ENCODE results near the gene CEMIP2.

Gene CEMIP2

GRCh38 chr9:71637375-71637774 is 130.9 kb downstream of the CEMIP2 start:
- no peak for TF ChIP-seq CTCF (conservative IDR thresholded peaks at IDR 0.05; ENCODE audit: low read depth, low read length)
- H3K36me3 ChIP-seq (ENCODE audit: insufficient read depth), result no peaks in the 10 kb centered on the region
- H3K4me1 ChIP-seq (ENCODE audit: low read depth, poor library complexity, severe bottlenecking), result no peaks in the 10 kb centered on the region
- H3K79me2 ChIP-seq (ENCODE audit: insufficient read depth, low read depth), result no peaks in the 10 kb centered on the region
- no peak overlapping the region for H3K4me3 ChIP-seq (IDR thresholded peaks at IDR 0.05; ENCODE audit: insufficient read depth, low read depth, low read length)
- no peaks in the 10 kb centered on the region for H3K27me3 ChIP-seq (ENCODE audit: insufficient read depth, low read depth)
- H4K20me1 ChIP-seq (ENCODE audit: insufficient read depth), result no peaks in the 10 kb centered on the region
- no peak overlapping the region for H3K4me2 ChIP-seq
- no peak overlapping the region for H2AFZ ChIP-seq (ENCODE audit: low read depth)
- H3K27ac ChIP-seq, result no peak overlapping the region
- H3K9ac ChIP-seq, result no peak overlapping the region

- H3K27ac ChIP-seq, result no peak overlapping the region
- H4K20me1 ChIP-seq (ENCODE audit: insufficient read depth), result no peaks in the 10 kb centered on the region
- no peak overlapping the region for H3K9ac ChIP-seq
- no peak overlapping the region for H3K4me2 ChIP-seq
- H3K36me3 ChIP-seq (ENCODE audit: insufficient read depth), result no peaks in the 10 kb centered on the region
- no peak for TF ChIP-seq CTCF (conservative IDR thresholded peaks at IDR 0.05; ENCODE audit: low read depth, low read length)
- no peak overlapping the region for H3K4me3 ChIP-seq (IDR thresholded peaks at IDR 0.05; ENCODE audit: insufficient read depth, low read depth, low read length)
- H2AFZ ChIP-seq (ENCODE audit: low read depth), result no peak overlapping the region
- no peaks in the 10 kb centered on the region for H3K79me2 ChIP-seq (ENCODE audit: insufficient read depth, low read depth)
- no peaks in the 10 kb centered on the region for H3K27me3 ChIP-seq (ENCODE audit: insufficient read depth, low read depth)
- no peaks in the 10 kb centered on the region for H3K4me1 ChIP-seq (ENCODE audit: low read depth, poor library complexity, severe bottlenecking)
Measured at GRCh38 chr9:71636143-71636839, 132.0 kb downstream of the CEMIP2 start.

GRCh38 chr9:71634752-71635151 is 133.6 kb downstream of the CEMIP2 start:
- H3K36me3 ChIP-seq (ENCODE audit: insufficient read depth), result no peaks in the 10 kb centered on the region
- no peaks in the 10 kb centered on the region for H3K4me1 ChIP-seq (ENCODE audit: low read depth, poor library complexity, severe bottlenecking)
- H3K27me3 ChIP-seq (ENCODE audit: insufficient read depth, low read depth), result no peaks in the 10 kb centered on the region
- no peak overlapping the region for H3K27ac ChIP-seq
- no peak for TF ChIP-seq CTCF (conservative IDR thresholded peaks at IDR 0.05; ENCODE audit: low read depth, low read length)
- H2AFZ ChIP-seq (ENCODE audit: low read depth), result no peak overlapping the region
- H3K79me2 ChIP-seq (ENCODE audit: insufficient read depth, low read depth), result no peaks in the 10 kb centered on the region
- H3K4me3 ChIP-seq (IDR thresholded peaks at IDR 0.05; ENCODE audit: insufficient read depth, low read depth, low read length), result no peak overlapping the region
- no peaks in the 10 kb centered on the region for H4K20me1 ChIP-seq (ENCODE audit: insufficient read depth)
- H3K9ac ChIP-seq, result no peak overlapping the region
- no peak overlapping the region for H3K4me2 ChIP-seq
